ENCODE data around the gene KDM4F.

- TF ChIP-seq CTCF (IDR thresholded peaks at IDR 0.05; ENCODE audit: control extremely low read depth in 1 of 3, insufficient read depth in 1 of 3, low read depth in 1 of 3, low read length in 3 of 3) (no peak), USF2 (IDR thresholded peaks at IDR 0.05; ENCODE audit: low read length) (no peak), EP300 (IDR thresholded peaks at IDR 0.05; ENCODE audit: borderline replicate concordance in 1 of 2, low read depth in 2 of 2, low read length in 2 of 2) (no peak), POLR2A (IDR thresholded peaks at IDR 0.05; ENCODE audit: control extremely low read depth in 1 of 2, low read depth in 2 of 2, low read length in 2 of 2) (no peak), FOSL1 (IDR thresholded peaks at IDR 0.05; ENCODE audit: insufficient read depth, low read depth, low read length) (no peak), ATF3 (IDR thresholded peaks at IDR 0.05; ENCODE audit: insufficient read depth, low read depth, low read length) (no peak), MAX (IDR thresholded peaks at IDR 0.05) (no peak), TAF1 (IDR thresholded peaks at IDR 0.05; ENCODE audit: low read depth, low read length) (no peak), CREB1 (IDR thresholded peaks at IDR 0.05) (no peak), ZNF274 (IDR thresholded peaks at IDR 0.05; ENCODE audit: borderline replicate concordance, extremely low read depth, low read length) (no peak)
These were observed 9.4 kb downstream of the KDM4F start for GRCh38 chr11:95058621-95059020.
